Liver (tissue), 9 donors: ENCODE measurements around the gene TULP3. TPM values are rescaled to one million over a fixed set of nuclear protein-coding genes. Genes with fewer than 3 reads are reported as not detected.
A peak's percentile ranks its signal among the peaks of the same experiment; 100 is the strongest.

Experiments used
- DNase-seq: peaks from one replicate; pipeline ENCODE4 v3.0.0-alpha.2; 2017; ENCODE audit warnings: low spot score
- H3K27ac ChIP-seq, 2 donors: one replicate each; pipeline ENCODE4 v1.7.0; 2013; ENCODE audit warnings: inconsistent platforms in 2 of 2, low read length in 2 of 2, control low read depth in 1 of 2, low read depth in 1 of 2, mild to moderate bottlenecking in 1 of 2
- H3K27me3 ChIP-seq, 4 donors: one replicate each; pipeline versions ENCODE4 v1.6.1 to v1.7.0; 2013; ENCODE audit warnings: low read length in 3 of 4, inconsistent platforms in 1 of 4, mild to moderate bottlenecking in 1 of 4, moderate library complexity in 1 of 4; ENCODE audit not compliant: control insufficient read depth in 4 of 4, insufficient read depth in 4 of 4
- H3K36me3 ChIP-seq, 4 donors: one replicate each; pipeline versions ENCODE4 v1.6.1 to v1.7.0; 2013; ENCODE audit warnings: low read length in 3 of 4, mild to moderate bottlenecking in 3 of 4, low read depth in 1 of 4, moderate library complexity in 1 of 4; ENCODE audit not compliant: control insufficient read depth in 4 of 4, insufficient read depth in 3 of 4
- H3K4me1 ChIP-seq, 4 donors: one replicate each; pipeline versions ENCODE4 v1.6.1 to v1.7.0; 2013; ENCODE audit warnings: low read length in 3 of 4, mild to moderate bottlenecking in 3 of 4, moderate library complexity in 1 of 4; ENCODE audit not compliant: control insufficient read depth in 4 of 4, insufficient read depth in 4 of 4
- H3K4me3 ChIP-seq, 3 donors: one replicate each; pipeline versions ENCODE4 v1.6.1 to v1.7.0; 2013; ENCODE audit warnings: low read length in 3 of 3, control low read depth in 1 of 3, low read depth in 1 of 3, mild to moderate bottlenecking in 1 of 3
- H3K9ac ChIP-seq, 2 donors: one replicate each; pipeline ENCODE4 v1.7.0; 2013; ENCODE audit warnings: low read length in 2 of 2, mild to moderate bottlenecking in 2 of 2, moderate library complexity in 2 of 2, control low read depth in 1 of 2, low read depth in 1 of 2
- H3K9me3 ChIP-seq, 4 donors: one replicate each; pipeline versions ENCODE4 v1.6.1 to v1.7.0; 2013; ENCODE audit warnings: low read length in 3 of 4; ENCODE audit not compliant: control insufficient read depth in 4 of 4
- EGR1 ChIP-seq, 2 donors: IDR thresholded peaks; 2 replicates each; pipeline ENCODE4 v1.6.1; 2016 to 2018; ENCODE audit warnings: antibody characterized with exemption in 2 of 2, low read depth in 2 of 2
- FOXA1 ChIP-seq: IDR thresholded peaks from 2 replicates; pipeline ENCODE4 v1.6.1; 2016; ENCODE audit warnings: antibody characterized with exemption
- FOXA2 ChIP-seq: IDR thresholded peaks from 2 replicates; pipeline ENCODE4 v1.6.1; 2016; ENCODE audit warnings: antibody characterized with exemption
- GABPA ChIP-seq, 2 donors: IDR thresholded peaks in 1 of 2; conservative IDR thresholded peaks in 1 of 2; 2 replicates each; pipeline ENCODE4 v1.6.1; 2016; ENCODE audit warnings: antibody characterized with exemption in 2 of 2, mild to moderate bottlenecking in 1 of 2, moderate library complexity in 1 of 2
- HNF4A ChIP-seq, 2 donors: conservative IDR thresholded peaks; 2 replicates each; pipeline ENCODE4 v1.6.1; 2016; ENCODE audit warnings: antibody characterized with exemption in 2 of 2, mild to moderate bottlenecking in 2 of 2
- HNF4G ChIP-seq: IDR thresholded peaks from 2 replicates; pipeline ENCODE4 v1.6.1; 2016; ENCODE audit warnings: antibody characterized with exemption
- NR2F2 ChIP-seq: IDR thresholded peaks from 2 replicates; pipeline ENCODE4 v1.6.1; 2016; ENCODE audit warnings: antibody characterized with exemption
- RAD21 ChIP-seq, 2 donors: IDR thresholded peaks; 2 replicates each; pipeline ENCODE4 v1.6.1; 2016; ENCODE audit warnings: antibody characterized with exemption in 2 of 2, mild to moderate bottlenecking in 2 of 2
- RXRA ChIP-seq, 2 donors: IDR thresholded peaks; 2 replicates each; pipeline ENCODE4 v1.6.1; 2017 to 2018; ENCODE audit warnings: antibody characterized with exemption in 2 of 2, mild to moderate bottlenecking in 1 of 2
- SP1 ChIP-seq: IDR thresholded peaks from 2 replicates; pipeline ENCODE4 v1.6.1; 2018; ENCODE audit warnings: antibody characterized with exemption, mild to moderate bottlenecking
- TAF1 ChIP-seq: conservative IDR thresholded peaks from 2 replicates; pipeline ENCODE4 v1.6.1; 2016; ENCODE audit warnings: antibody characterized with exemption, mild to moderate bottlenecking
- WGBS: extraction: QIAGEN DNeasy Blood & Tissue Kit; methylation state at CpG from one replicate; pipeline ENCODE4 v1.1.7; 2013; 5-methylcytosine and 5-hydroxymethylcytosine counted together
- polyA plus RNA-seq, 2 donors: library from polyadenylated mRNA; stranded (reverse) in 1 of 2; unstranded in 1 of 2; fragments of 200-250 nt in 1 of 2; fragments of >200 nt in 1 of 2; fragmentation: Nextera tagmentation in 1 of 2; extraction: Ambion mirVana in 1 of 2; gene quantifications; one replicate each; pipeline versions ENCODE4 v1.2.1 to v1.2.3, GENCODE V29; 2013 to 2015
- total RNA-seq, 2 donors: library from RNA; depleted of rRNA; stranded (reverse); fragments of >200 nt; gene quantifications; one replicate each; pipeline ENCODE4 v1.2.3, GENCODE V29; 2014
- TF ChIP-seq, protein P1 (sequence below): IDR thresholded peaks from 2 replicates; pipeline ENCODE4 v1.6.1; 2016; ENCODE audit warnings: antibody characterized with exemption
- TF ChIP-seq, protein P2 (sequence below): IDR thresholded peaks from 2 replicates; pipeline ENCODE4 v1.6.1; 2016; ENCODE audit warnings: antibody characterized with exemption, mild to moderate bottlenecking
- TF ChIP-seq, protein P3 (sequence below): fragments of 150-350 bp; IDR thresholded peaks from 2 replicates; pipeline ENCODE4 v1.5.1; 2017; ENCODE audit warnings: improper control_type of control experiment, low read depth, low read length; ENCODE audit not compliant: missing input control
- TF ChIP-seq, protein P4 (sequence below): IDR thresholded peaks from 2 replicates; pipeline ENCODE4 v1.6.1; 2016; ENCODE audit warnings: antibody characterized with exemption
- donor health status: healthy.
- donor health status: healthy.
- donor health status: healthy.
- donor health status: healthy.
- donor health status: healthy.

TULP3 gene
- total and polyA plus RNA-seq, 4 donors: 3.2 to 4.8 (median 3.7) TPM

DNA sequence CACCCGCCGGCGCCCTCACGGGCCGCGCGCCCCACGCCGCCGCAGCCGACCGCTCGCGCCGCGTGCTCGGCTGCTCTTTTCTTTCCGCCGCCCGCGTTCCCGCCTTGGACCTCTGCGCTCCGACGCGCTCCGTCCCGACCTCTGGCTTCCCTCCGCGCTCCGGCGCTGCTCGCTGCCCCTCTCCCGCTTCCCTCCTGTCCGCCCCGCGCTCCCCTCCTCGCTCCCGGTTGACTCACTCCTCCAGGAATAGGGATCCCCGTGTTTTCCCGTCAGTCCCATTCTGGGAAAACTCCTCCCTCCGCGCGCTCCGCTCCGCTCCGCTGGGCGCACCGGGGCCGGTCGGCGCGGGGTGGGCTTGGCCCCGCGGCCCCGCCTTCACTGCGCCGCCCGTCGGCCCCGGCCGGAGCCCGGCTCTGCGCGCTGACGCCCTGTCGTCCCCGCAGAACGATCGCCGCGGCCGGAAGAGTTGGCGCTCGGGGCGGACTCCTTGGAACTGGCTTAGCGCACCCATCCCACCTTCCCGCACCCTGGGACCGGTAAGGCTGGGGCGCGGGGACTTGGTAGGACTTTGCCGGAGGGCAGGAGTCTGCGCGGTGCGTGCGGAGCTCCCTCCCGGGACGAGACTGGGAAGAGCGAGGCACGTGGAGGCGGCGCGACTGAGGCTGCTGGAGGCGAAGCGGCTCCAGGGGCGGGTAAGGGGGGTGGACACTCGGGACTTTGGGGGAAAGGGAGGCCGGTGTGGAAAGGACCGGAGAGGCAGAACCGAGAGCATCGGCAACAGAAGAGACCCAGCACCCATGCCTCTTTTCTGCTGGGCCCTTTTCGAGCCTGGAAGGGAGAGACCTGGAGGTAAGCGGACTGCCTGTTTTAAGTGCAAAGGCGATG is 69.1 kb downstream of the TULP3 start:
- Histone ChIP-seq H3K4me1 (peaks cover 2 to 17% (median 8%) of the 10 kb centered on the region in 4 donors), H3K9ac (no peak overlapping the region), H3K4me3 (peak overlapping the region; percentile 36 to 64 (median 63)), H3K9me3 (no peaks in the 10 kb centered on the region), H3K27me3 (peaks cover 0 to 11% (median 3%) of the 10 kb centered on the region in 4 donors), H3K27ac (peak overlapping the region; percentile 9 to 60), H3K36me3 (no peaks in the 10 kb centered on the region)
- DNase-seq: no peak
- TF ChIP-seq, protein P1, sequence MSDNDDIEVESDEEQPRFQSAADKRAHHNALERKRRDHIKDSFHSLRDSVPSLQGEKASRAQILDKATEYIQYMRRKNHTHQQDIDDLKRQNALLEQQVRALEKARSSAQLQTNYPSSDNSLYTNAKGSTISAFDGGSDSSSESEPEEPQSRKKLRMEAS: no peak
- TF ChIP-seq, protein P2, sequence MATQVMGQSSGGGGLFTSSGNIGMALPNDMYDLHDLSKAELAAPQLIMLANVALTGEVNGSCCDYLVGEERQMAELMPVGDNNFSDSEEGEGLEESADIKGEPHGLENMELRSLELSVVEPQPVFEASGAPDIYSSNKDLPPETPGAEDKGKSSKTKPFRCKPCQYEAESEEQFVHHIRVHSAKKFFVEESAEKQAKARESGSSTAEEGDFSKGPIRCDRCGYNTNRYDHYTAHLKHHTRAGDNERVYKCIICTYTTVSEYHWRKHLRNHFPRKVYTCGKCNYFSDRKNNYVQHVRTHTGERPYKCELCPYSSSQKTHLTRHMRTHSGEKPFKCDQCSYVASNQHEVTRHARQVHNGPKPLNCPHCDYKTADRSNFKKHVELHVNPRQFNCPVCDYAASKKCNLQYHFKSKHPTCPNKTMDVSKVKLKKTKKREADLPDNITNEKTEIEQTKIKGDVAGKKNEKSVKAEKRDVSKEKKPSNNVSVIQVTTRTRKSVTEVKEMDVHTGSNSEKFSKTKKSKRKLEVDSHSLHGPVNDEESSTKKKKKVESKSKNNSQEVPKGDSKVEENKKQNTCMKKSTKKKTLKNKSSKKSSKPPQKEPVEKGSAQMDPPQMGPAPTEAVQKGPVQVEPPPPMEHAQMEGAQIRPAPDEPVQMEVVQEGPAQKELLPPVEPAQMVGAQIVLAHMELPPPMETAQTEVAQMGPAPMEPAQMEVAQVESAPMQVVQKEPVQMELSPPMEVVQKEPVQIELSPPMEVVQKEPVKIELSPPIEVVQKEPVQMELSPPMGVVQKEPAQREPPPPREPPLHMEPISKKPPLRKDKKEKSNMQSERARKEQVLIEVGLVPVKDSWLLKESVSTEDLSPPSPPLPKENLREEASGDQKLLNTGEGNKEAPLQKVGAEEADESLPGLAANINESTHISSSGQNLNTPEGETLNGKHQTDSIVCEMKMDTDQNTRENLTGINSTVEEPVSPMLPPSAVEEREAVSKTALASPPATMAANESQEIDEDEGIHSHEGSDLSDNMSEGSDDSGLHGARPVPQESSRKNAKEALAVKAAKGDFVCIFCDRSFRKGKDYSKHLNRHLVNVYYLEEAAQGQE: no peak
- TF ChIP-seq EGR1 (IDR thresholded peaks at IDR 0.05; ENCODE audit: low read depth in 2 of 2) (no peak), HNF4G (no peak), NR2F2 (no peak), FOXA1 (no peak), RAD21 (IDR thresholded peaks at IDR 0.05) (no peak), FOXA2 (no peak), TAF1 (no peak), RXRA (IDR thresholded peaks at IDR 0.05) (no peak), GABPA (IDR thresholded peaks at IDR 0.05 in 1 of 2, conservative IDR thresholded peaks at IDR 0.05 in 1 of 2) (no peak)
- TF ChIP-seq, protein P3, sequence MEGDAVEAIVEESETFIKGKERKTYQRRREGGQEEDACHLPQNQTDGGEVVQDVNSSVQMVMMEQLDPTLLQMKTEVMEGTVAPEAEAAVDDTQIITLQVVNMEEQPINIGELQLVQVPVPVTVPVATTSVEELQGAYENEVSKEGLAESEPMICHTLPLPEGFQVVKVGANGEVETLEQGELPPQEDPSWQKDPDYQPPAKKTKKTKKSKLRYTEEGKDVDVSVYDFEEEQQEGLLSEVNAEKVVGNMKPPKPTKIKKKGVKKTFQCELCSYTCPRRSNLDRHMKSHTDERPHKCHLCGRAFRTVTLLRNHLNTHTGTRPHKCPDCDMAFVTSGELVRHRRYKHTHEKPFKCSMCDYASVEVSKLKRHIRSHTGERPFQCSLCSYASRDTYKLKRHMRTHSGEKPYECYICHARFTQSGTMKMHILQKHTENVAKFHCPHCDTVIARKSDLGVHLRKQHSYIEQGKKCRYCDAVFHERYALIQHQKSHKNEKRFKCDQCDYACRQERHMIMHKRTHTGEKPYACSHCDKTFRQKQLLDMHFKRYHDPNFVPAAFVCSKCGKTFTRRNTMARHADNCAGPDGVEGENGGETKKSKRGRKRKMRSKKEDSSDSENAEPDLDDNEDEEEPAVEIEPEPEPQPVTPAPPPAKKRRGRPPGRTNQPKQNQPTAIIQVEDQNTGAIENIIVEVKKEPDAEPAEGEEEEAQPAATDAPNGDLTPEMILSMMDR: no peak
- TF ChIP-seq, protein P4, sequence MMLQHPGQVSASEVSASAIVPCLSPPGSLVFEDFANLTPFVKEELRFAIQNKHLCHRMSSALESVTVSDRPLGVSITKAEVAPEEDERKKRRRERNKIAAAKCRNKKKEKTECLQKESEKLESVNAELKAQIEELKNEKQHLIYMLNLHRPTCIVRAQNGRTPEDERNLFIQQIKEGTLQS: no peak
- 4% methylated on average over 104 of the region's 104 CpGs for WGBS

DNA sequence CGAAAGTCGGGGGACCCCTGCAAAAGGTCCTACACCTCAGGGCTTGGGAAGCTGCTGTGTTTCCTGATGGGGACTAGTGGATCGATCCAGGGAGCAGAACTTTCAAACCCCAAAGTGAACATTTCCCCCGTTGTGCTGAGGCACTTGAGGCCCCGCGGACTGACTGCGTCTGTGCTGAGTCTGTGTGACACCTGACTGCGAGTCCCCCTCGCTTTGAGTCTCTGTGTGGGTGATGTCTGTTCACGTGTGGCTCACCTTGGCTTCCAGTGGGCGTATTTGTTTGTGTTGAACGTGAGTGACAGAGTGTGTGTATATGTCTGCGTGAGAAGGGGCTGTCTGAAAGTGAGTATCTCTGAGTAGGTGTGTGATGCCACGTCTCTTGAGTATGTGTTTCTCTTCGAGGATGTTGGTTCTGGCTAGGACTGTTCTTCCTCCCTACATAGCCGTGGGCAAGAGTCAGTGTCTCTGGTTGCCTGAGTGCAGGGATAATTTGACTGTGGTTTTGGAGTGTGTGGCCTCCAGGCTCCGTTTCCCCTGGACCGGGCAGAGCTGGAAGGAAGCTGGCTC is 69.8 kb downstream of the TULP3 start:
- Histone ChIP-seq H3K4me3 (peak overlapping the region; percentile 2 to 64 (median 2)), H3K4me1 (peaks cover 2 to 17% (median 8%) of the 10 kb centered on the region in 4 donors), H3K36me3 (no peaks in the 10 kb centered on the region), H3K9me3 (no peaks in the 10 kb centered on the region), H3K27me3 (peaks cover 0 to 11% (median 3%) of the 10 kb centered on the region in 4 donors), H3K9ac (peak overlapping the region in 1 of 2 donors; percentile 43), H3K27ac (peak overlapping the region in 1 of 2 donors; percentile 9)
- no peak for TF ChIP-seq GABPA (IDR thresholded peaks at IDR 0.05 in 1 of 2, conservative IDR thresholded peaks at IDR 0.05 in 1 of 2)
- TF ChIP-seq FOXA1: no peak
- TF ChIP-seq, protein P3: no peak
- TF ChIP-seq, protein P4: no peak
- no peak for TF ChIP-seq EGR1 (IDR thresholded peaks at IDR 0.05; ENCODE audit: low read depth in 2 of 2)
- no peak for TF ChIP-seq HNF4G
- no peak for TF ChIP-seq SP1
- TF ChIP-seq, protein P1: no peak
- no peak for TF ChIP-seq RXRA (IDR thresholded peaks at IDR 0.05)
- no peak for TF ChIP-seq NR2F2
- no peak for TF ChIP-seq FOXA2
- no peak for TF ChIP-seq HNF4A (conservative IDR thresholded peaks at IDR 0.05)
- TF ChIP-seq, protein P2: no peak
- WGBS: 28% methylated on average over 18 of the region's 18 CpGs
- no peak for DNase-seq
